ENCODE measurements around the gene TEKTIP1. TPM values are rescaled to one million over a fixed set of nuclear protein-coding genes. Genes with fewer than 3 reads are reported as not detected.

Gene TEKTIP1
- total RNA-seq, 2 donors from 2014 or later: 0.41 to 5.3 TPM

DNA sequence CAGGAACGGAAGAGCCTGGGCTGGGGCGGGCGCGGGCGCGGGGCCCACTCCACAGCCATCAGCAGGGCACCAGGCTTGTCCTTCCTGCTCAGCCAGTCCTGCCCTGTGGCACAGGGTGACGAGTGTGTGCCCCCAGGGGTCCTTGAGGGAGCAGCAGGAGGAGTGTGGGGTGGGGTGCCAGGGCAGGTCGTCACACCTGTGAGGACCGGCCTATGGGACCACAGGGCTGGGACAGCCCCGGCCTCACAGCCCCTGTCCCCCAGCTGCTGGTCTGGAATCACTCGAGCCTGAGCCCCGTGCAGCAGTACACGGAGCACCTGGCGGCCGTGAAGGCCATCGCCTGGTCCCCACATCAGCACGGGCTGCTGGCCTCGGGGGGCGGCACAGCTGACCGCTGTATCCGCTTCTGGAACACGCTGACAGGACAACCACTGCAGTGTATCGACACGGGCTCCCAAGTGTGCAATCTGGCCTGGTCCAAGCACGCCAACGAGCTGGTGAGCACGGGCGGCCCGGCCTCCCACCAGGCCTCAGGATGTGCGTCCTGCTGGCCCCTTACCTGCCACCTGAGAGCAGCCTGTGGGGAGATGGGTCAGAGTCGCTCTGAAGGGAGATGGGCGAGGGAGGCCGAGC is 6.7 kb upstream of the TEKTIP1 start:
- intact Hi-C loops (cut with DNase I): no loop called here
- no peaks in the 10 kb centered on the region for H3K4me1 ChIP-seq (replicated peaks)
- no peak overlapping the region for H3K4me3 ChIP-seq
- WGBS: 90% methylated on average over 22 of the region's 33 CpGs
- DNase-seq (ENCODE audit: low spot score): no peak
- no peaks in the 10 kb centered on the region for H3K9me3 ChIP-seq
- H3K27me3 ChIP-seq (replicated peaks; ENCODE audit: insufficient read depth): no peaks in the 10 kb centered on the region
- no peak overlapping the region for H3K27ac ChIP-seq
- TF ChIP-seq POLR2A (IDR thresholded peaks at IDR 0.05): no peak
- TF ChIP-seq, protein P1, sequence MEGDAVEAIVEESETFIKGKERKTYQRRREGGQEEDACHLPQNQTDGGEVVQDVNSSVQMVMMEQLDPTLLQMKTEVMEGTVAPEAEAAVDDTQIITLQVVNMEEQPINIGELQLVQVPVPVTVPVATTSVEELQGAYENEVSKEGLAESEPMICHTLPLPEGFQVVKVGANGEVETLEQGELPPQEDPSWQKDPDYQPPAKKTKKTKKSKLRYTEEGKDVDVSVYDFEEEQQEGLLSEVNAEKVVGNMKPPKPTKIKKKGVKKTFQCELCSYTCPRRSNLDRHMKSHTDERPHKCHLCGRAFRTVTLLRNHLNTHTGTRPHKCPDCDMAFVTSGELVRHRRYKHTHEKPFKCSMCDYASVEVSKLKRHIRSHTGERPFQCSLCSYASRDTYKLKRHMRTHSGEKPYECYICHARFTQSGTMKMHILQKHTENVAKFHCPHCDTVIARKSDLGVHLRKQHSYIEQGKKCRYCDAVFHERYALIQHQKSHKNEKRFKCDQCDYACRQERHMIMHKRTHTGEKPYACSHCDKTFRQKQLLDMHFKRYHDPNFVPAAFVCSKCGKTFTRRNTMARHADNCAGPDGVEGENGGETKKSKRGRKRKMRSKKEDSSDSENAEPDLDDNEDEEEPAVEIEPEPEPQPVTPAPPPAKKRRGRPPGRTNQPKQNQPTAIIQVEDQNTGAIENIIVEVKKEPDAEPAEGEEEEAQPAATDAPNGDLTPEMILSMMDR (IDR thresholded peaks at IDR 0.05): no peak
- TF ChIP-seq POLR2AphosphoS5 (IDR thresholded peaks at IDR 0.05): no peak
- peaks cover 17 to 19% of the 10 kb centered on the region in 2 donors for H3K36me3 ChIP-seq

GRCh38 chr19:3533033-3533432 is 5.9 kb upstream of the TEKTIP1 start:
- Histone ChIP-seq H3K36me3 (peaks cover 9 to 11% of the 10 kb centered on the region in 2 donors), H3K4me3 (no peak overlapping the region), H3K9me3 (no peaks in the 10 kb centered on the region), H3K27ac (no peak overlapping the region), H3K4me1 (replicated peaks) (no peaks in the 10 kb centered on the region), H3K27me3 (replicated peaks; ENCODE audit: insufficient read depth) (no peaks in the 10 kb centered on the region)
- TF ChIP-seq POLR2A (IDR thresholded peaks at IDR 0.05) (no peak), POLR2AphosphoS5 (IDR thresholded peaks at IDR 0.05) (no peak)
- TF ChIP-seq, protein P1 (IDR thresholded peaks at IDR 0.05): no peak
- intact Hi-C loops (cut with DNase I): no loop called here
- no peak for DNase-seq (ENCODE audit: low spot score)
- 80% methylated on average over 16 of the region's 17 CpGs for WGBS

GRCh38 chr19:3533563-3534216 is 5.3 kb upstream of the TEKTIP1 start:
- no peak overlapping the region for H3K4me3 ChIP-seq
- whole genome bisulfite sequencing: 75% methylated on average over 12 of the region's 12 CpGs
- intact Hi-C loops (cut with DNase I): no loop called here
- DNase-seq (ENCODE audit: low spot score): no peak
- no peak overlapping the region for H3K27ac ChIP-seq
- peaks cover 8 to 11% of the 10 kb centered on the region in 2 donors for H3K36me3 ChIP-seq
- TF ChIP-seq, protein P1 (IDR thresholded peaks at IDR 0.05): no peak
- no peak for TF ChIP-seq POLR2A (IDR thresholded peaks at IDR 0.05)
- TF ChIP-seq POLR2AphosphoS5 (IDR thresholded peaks at IDR 0.05): no peak
- no peaks in the 10 kb centered on the region for H3K9me3 ChIP-seq
- no peaks in the 10 kb centered on the region for H3K4me1 ChIP-seq (replicated peaks)
- H3K27me3 ChIP-seq (replicated peaks; ENCODE audit: insufficient read depth): no peaks in the 10 kb centered on the region

DNA sequence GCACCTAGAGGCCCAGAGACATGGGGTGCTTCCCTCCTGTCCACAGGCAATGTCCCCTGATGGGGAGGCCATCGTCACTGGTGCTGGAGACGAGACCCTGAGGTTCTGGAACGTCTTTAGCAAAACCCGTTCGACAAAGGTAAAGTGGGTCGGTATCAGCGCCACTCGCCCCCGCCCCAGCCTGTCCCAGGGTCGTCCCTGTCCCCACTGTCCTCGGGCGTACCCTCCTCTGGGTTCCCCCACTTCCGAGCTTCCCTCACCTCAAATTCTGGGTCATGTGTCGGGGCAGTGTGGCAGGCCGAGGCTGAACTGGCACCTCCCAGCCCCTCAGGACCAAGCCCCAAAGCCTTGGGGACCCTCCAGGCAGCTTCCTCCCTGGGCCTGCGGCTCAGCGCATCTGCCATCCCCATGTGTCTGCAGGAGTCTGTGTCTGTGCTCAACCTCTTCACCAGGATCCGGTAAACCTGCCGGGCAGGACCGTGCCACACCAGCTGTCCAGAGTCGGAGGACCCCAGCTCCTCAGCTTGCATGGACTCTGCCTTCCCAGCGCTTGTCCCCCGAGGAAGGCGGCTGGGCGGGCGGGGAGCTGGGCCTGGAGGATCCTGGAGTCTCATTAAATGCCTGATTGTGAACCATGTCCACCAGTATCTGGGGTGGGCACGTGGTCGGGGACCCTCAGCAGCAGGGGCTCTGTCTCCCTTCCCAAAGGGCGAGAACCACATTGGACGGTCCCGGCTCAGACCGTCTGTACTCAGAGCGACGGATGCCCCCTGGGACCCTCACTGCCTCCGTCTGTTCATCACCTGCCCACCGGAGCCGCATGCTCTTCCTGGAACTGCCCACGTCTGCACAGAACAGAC is 4.4 kb upstream of the TEKTIP1 start:
- Histone ChIP-seq H3K4me3 (no peak overlapping the region), H3K9me3 (no peaks in the 10 kb centered on the region), H3K4me1 (replicated peaks) (no peaks in the 10 kb centered on the region), H3K27ac (no peak overlapping the region), H3K36me3 (peaks cover 8 to 11% of the 10 kb centered on the region in 2 donors), H3K27me3 (replicated peaks; ENCODE audit: insufficient read depth) (no peaks in the 10 kb centered on the region)
- DNase-seq (ENCODE audit: low spot score): no peak
- intact Hi-C loops (cut with DNase I): no loop called here
- WGBS: 89% methylated on average over 34 of the region's 38 CpGs
- TF ChIP-seq POLR2A (IDR thresholded peaks at IDR 0.05): no peak
- TF ChIP-seq, protein P1 (IDR thresholded peaks at IDR 0.05): no peak
- no peak for TF ChIP-seq POLR2AphosphoS5 (IDR thresholded peaks at IDR 0.05)
